ENCODE results near the gene SLC9A7.

SLC9A7 gene

DNA sequence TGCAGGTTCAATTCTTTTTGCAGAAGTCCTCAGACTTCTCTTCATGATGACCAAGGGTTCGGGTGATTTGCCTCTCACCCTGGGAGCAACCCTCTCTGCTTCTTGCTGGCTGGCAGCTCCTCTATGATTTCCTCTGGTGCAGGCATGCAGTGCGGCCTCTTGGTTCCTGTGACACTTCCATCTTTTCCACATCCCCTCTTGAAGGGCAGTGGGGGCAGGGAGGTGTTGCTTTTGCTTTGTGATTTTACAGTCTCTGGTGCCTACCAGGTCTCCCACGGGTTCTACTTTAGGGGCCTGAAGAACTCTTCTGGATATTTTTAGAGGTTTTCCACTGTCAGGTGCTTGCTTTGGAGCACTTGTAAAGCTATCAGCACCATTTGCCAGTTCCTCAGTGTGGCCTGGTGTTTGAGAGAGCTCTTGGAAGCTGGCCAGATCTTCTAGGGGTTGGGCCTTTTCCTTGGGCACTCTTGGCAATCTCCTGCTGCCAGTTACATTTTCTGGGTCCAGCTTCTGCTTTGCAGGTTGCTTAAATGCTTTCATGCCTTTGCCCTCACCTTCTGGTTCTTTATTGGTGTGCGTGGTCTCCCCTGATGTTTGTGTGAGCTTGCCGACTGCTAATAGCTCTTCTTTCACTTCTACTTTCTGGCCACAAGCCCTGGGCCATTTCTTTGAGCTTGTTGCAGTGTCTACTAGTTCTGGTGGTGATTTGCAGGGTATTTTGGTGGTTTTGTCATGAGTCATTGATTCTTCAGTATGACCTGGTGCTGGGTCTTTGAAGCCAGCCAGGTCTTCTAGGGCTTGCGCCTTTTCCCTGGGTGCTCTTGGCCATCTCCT, 196.9 kb downstream of the SLC9A7 start:
- TF ChIP-seq GATA1 (IDR thresholded peaks at IDR 0.05; ENCODE audit: low read depth, low read length): no peak
- no peak for TF ChIP-seq POLR2A (IDR thresholded peaks at IDR 0.05; ENCODE audit: low read length)
- DNase-seq: peak; percentile 11 to 20

GRCh38 chrX:46559062-46559461, 199.9 kb downstream of the SLC9A7 start:
- TF ChIP-seq GATA1 (IDR thresholded peaks at IDR 0.05; ENCODE audit: low read depth, low read length) (no peak), POLR2A (IDR thresholded peaks at IDR 0.05; ENCODE audit: low read length) (no peak)
- no peak for DNase-seq

- DNase-seq: peak in 1 of 2 experiments; percentile 0
- no peak for TF ChIP-seq POLR2A (IDR thresholded peaks at IDR 0.05; ENCODE audit: low read length)
These were observed 204.0 kb downstream of the SLC9A7 start for GRCh38 chrX:46554942-46555341.

DNA sequence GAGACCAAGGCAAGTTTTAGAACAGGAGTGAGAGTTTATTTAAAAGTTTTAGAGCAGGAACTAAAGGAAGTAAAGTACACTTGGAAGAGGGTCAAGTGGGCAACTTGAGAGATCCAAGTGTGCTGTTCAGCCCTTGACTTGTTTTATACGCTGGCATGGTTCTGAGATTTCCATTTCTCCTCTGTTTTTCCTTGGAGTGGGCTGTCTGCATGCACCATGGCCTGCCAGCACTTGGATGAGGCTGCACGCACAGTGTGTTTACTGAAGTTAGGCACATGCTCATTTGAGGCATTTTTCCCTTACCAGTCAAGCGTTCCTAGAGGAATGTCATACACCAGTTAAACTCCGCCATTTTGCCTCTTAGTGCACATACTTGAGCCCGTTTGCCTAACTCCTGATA, 205.0 kb downstream of the SLC9A7 start:
- TF ChIP-seq POLR2A (IDR thresholded peaks at IDR 0.05; ENCODE audit: low read length): no peak
- no peak for TF ChIP-seq GATA1 (IDR thresholded peaks at IDR 0.05; ENCODE audit: low read depth, low read length)
- no peak for DNase-seq

DNA sequence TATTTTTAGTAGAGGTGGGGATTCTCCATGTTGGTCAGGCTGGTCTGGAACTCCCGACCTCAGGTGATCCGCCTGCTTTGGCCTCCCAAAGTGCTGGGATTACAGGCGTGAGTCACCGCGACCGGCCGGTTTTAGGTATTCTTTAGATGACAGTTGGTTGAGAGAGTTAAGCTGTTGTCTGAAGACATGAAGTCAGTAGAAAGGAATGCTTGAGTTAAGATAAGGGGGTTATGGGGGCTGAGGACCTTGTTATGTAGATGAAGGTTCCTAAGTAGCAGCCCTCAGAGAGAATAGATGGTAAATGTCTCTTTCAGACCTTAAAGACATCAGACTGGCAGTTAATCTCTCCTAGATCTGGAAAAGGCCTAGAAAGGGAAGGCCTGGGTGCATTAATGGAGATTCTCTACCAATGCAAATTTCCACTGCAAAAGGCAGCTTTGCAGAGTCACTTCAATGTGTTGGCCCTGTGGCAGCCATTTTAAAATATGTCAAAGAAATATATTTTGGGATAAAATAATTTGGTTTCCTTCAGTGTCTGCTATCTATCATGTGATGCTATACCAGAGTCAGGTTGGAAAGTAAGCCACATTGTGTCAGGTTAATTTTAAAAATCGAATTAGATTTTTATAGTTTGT, 207.3 kb downstream of the SLC9A7 start:
- TF ChIP-seq GATA1 (IDR thresholded peaks at IDR 0.05; ENCODE audit: low read depth, low read length) (no peak), POLR2A (IDR thresholded peaks at IDR 0.05; ENCODE audit: low read length) (no peak)
- no peak for DNase-seq

DNA sequence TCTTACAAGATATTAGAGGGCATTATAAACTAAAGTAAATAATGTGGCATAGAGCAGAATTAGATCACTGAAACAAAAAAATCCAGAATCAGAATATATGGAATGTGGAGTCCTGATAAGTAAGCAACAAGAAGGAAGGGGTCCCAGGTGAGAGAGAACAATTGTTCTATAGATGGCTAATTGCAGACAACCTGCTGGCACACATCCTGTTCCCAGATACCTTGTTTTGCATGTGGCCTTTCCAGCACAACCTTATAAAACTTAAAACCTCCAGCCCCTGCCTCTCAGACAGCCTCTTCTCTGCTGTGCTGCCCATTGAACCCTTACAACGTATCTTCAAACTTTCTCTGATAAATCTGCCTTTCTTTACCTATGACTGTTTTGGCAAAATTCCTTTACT, 209.0 kb downstream of the SLC9A7 start:
- TF ChIP-seq GATA1 (IDR thresholded peaks at IDR 0.05; ENCODE audit: low read depth, low read length) (no peak), POLR2A (IDR thresholded peaks at IDR 0.05; ENCODE audit: low read length) (no peak)
- no peak for DNase-seq

Measured in erythroblast (primary cell).